NCI-H1092 treated with DMSO at 0.1 percent for 48 hours (cell line): ENCODE data around the gene TAOK2.

Experiments
- DNase-seq: peaks from one replicate; lab custom pipeline; 2025; lab: John Stamatoyannopoulos, UW

Gene TAOK2

DNA sequence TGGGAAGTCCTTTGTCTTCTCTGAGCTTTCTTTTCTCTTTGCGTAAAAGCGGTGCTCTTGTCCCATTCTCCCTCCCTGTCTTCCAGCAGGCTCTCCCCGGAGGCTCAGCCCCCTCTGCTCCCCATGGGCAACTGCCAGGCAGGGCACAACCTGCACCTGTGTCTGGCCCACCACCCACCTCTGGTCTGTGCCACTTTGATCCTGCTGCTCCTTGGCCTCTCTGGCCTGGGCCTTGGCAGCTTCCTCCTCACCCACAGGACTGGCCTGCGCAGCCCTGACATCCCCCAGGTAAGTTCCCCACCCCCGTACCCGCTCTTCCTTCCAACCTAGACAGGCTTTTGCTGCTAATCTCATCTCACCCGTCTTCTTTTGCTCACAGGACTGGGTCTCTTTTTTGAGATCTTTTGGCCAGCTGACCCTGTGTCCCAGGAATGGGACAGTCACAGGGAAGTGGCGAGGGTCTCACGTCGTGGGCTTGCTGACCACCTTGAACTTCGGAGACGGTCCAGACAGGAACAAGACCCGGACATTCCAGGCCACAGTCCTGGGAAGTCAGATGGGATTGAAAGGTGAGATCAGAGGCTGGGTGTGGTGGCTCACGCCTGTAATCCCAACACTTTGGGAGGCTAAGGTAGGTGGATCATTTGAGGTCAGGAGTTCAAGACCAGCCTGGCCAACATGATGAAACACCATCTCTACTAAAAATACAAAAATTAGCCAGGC lies 10.5 kb upstream of the TAOK2 start:
- no peak for DNase-seq

DNA sequence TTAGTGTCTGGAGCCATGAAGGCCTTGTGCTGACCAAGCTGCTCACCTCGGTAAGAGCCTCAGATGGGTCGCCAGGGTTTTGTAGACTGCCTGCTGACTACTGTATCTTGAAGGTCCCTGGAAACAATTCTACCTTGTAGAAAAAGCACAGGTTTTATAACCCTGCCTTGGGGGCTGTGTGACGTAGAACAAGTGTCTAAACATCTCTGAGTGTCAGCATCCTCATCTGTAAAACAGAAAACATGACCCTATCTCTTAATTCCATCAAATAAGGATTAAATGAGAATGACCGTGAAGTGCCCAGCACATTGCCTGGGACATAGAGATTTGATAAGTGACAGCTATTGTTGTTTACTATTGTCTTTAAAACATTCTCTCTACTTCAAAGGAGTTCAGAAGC lies 5.5 kb upstream of the TAOK2 start:
- DNase-seq, result no peak

- no peak for DNase-seq
Observed at GRCh38 chr16:29971304-29971703, 2.4 kb upstream of the TAOK2 start.

- DNase-seq, result no peak
Observed at GRCh38 chr16:29972500-29972899, 1.2 kb upstream of the TAOK2 start.

- no peak for DNase-seq
Observed at GRCh38 chr16:29972992-29973383, 680 bp upstream of the TAOK2 start.

DNA sequence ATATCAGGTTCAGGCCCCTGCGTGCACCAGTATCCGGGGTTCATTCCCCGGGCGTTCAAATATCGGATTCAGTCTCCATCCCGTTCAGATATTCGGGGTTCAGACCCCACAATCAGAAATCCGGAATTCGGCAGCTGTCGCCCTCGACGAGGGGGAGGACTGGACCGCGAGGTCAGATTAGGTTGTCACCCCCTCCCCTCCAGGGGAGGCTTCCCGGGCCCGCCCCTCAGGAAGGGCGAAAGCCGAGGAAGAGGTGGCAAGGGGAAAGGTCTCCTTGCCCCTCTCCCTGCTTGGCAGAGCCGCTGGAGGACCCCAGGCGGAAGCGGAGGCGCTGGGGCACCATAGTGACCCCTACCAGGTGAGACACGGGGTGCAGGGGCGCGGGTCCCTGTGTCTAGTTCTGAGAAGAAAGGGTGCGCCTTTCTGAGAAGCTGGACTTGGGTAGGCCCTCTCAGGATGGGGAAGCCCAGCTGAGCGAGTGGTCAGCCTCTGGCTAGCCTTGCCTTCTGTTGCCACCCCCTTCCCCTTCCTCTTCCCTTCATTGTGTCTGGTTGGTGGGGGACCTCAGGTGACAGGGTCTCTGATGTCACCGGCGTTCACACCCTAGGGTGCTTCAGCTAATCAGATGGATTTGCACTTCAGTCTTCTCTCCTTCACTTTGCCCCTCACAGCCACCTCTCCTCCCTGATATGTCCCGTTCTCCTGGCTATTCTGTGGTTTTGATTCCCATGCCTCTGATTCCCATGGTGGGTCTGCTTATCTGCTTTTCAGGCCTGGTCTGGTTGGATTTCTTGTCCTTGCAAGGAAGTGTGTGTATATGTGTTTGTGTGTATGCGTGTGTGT lies 844 bp downstream of the TAOK2 start:
- no peak for DNase-seq

DNA sequence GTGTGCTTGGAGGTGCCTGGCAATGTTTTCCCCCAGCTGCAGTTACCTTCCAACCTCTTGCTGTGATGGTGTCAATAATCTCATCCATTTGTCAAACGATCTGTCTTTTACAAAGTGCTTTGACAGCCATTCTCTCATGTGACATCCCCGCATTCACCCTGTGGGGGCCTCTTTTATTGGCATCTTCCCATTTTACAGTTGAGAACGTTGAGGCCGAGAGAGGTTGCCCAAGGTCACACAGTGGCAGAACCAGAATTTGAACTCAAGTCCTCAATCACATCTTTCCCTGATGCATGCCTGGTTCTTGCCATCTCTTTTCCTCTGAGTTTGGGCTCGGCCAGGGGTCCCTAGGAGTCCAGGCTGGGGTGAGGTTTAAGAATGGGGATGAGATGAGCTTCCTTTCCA lies 1.5 kb downstream of the TAOK2 start:
- DNase-seq, result no peak

DNA sequence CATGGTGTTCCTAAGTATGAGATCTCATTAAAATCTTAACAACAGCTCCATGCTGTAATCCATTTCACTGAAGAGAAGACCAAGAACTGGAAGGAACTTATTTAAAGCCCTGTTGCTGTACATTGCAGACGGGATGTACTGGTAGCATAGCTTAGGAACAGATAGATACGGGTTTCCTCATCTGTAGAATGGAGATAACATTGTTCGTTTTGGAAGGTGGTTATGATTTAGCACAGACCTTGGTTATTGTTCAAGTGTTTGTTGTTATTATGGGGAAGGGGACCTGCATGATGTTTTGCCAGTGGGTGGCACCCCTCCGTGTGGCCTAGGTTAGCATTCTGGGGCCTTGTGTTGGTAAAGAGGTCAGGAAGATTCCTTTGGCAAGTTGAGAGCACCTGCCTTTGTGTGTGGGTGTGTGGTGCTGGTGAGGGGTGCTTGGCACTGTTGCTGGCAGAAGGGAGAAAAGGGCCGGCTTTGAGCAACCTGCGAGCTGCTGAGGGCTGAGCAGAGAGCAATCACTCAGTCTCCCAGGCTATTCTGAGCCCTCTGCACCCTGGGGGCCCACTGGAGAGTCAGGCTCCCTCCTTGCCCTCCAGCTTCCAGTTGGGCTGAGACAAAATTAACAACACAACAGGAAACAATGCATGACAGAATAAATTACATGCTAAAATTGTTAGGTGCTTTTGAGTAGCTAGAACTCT lies 2.3 kb downstream of the TAOK2 start:
- no peak for DNase-seq

GRCh38 chr16:29977063-29977825 lies 3.6 kb downstream of the TAOK2 start:
- DNase-seq, result no peak

GRCh38 chr16:29978081-29978480 lies 4.4 kb downstream of the TAOK2 start:
- DNase-seq, result no peak

- DNase-seq, result no peak
Observed at GRCh38 chr16:29978564-29979270, 5.0 kb downstream of the TAOK2 start.

DNA sequence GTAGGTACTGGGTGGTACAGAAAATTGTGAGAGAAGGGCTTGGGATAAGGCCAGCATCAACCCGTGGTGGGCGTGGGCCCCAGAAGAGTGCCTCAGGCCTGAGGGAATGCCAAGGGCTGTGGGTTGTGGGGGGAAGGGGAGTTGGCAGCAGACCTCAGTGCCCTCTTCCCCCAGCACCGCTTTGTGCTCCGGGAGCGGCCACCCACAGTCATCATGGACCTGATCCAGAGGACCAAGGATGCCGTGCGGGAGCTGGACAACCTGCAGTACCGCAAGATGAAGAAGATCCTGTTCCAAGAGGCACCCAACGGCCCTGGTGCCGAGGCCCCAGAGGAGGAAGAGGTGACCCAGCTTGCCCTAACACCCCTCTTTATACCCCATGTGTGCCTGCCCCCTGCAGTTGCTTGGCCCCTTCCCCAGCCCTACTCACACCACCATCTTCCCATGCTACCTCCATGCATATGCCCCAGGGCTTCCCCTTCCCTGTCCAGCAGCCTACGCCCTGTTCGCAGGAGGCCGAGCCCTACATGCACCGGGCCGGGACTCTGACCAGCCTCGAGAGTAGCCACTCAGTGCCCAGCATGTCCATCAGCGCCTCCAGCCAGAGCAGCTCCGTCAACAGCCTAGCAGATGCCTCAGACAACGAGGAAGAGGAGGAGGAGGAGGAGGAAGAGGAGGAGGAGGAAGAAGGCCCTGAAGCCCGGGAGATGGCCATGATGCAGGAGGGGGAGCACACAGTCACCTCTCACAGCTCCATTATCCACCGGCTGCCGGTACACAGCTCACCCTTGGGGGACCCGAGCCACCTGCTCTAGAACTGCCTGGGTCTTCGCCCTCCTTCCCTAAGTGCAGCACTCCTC lies 9.1 kb downstream of the TAOK2 start:
- DNase-seq, result no peak

- DNase-seq, result no peak
Observed at GRCh38 chr16:29983420-29984136, 9.9 kb downstream of the TAOK2 start.

DNA sequence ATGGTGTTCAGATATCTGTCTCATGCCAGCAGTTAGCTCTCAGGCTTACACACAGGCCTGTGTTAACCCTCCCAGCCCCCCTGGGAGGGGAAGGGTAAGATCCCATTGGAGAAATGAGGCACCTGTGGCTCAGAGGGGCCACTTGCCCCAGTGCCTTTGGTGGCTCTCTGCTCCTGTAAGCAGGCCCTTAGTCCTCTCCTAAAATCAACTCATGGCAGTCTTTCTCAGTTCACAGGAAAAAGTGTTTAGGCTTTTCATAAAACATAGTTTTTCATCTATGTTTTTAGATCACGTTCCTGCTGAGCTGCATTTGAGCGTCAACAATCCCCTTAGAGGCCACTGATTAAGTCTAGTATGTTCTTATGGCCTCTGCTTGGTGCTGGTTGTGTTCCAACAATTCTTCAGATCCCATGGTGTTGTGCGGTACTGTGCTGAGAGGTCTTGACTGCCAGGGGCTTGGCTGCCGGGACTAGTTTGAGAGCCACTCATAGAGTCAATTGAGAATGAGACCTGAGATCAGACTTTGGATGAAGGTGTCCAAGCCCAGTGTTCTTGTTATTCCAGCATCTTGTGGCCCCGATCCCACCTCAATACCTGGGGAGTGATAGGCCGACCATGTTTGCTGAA lies 10.6 kb downstream of the TAOK2 start:
- no peak for DNase-seq

- no peak for DNase-seq
Observed at GRCh38 chr16:29984764-29985147, 11.1 kb downstream of the TAOK2 start.

DNA sequence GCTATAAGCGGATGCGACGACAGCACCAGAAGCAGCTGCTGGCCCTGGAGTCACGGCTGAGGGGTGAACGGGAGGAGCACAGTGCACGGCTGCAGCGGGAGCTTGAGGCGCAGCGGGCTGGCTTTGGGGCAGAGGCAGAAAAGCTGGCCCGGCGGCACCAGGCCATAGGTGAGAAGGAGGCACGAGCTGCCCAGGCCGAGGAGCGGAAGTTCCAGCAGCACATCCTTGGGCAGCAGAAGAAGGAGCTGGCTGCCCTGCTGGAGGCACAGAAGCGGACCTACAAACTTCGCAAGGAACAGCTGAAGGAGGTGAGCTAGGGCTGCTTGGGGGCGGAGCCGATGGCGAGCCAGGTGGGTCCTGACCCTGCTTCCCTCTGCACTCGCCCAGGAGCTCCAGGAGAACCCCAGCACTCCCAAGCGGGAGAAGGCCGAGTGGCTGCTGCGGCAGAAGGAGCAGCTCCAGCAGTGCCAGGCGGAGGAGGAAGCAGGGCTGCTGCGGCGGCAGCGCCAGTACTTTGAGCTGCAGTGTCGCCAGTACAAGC lies 11.7 kb downstream of the TAOK2 start:
- no peak for DNase-seq

- no peak for DNase-seq
Observed at GRCh38 chr16:29986231-29986630, 12.6 kb downstream of the TAOK2 start.

DNA sequence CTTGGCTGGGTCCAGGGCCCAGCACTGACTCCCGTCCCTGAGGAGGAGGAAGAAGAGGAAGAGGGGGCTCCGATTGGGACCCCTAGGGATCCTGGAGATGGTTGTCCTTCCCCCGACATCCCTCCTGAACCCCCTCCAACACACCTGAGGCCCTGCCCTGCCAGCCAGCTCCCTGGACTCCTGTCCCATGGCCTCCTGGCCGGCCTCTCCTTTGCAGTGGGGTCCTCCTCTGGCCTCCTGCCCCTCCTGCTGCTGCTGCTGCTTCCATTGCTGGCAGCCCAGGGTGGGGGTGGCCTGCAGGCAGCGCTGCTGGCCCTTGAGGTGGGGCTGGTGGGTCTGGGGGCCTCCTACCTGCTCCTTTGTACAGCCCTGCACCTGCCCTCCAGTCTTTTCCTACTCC lies 13.3 kb downstream of the TAOK2 start:
- DNase-seq, result no peak
